Neural cell (in vitro differentiated cells): ENCODE data around the gene FOXS1. TPM values are rescaled to one million over a fixed set of nuclear protein-coding genes. Genes with fewer than 3 reads are reported as not detected.

Experiments
- H2AFZ ChIP-seq: fragments of 200-600, 300-800 bp; sonication (generic), shearing (Covaris generic); 2 replicates; pipeline ENCODE4 v1.6.0; 2014; ENCODE audit warnings: low read depth, mild to moderate bottlenecking, antibody characterized with exemption, low read length, moderate library complexity
- H3F3A ChIP-seq: fragments of 200-600 bp; shearing (Covaris generic); 2 replicates; pipeline ENCODE4 v1.6.1; 2016; ENCODE audit warnings: mild to moderate bottlenecking, moderate library complexity, mixed read lengths, antibody characterized with exemption, low read length; ENCODE audit not compliant: insufficient read depth, poor library complexity, severe bottlenecking
- H3K27ac ChIP-seq: fragments of 200-600, 300-800 bp; sonication (generic), shearing (Covaris generic); 2 replicates; pipeline ENCODE4 v1.5.1; 2014; ENCODE audit warnings: mild to moderate bottlenecking, low read length, moderate library complexity
- H3K27me3 ChIP-seq: fragments of 300-800, 200-600 bp; sonication (generic), shearing (Covaris generic); 2 replicates; pipeline ENCODE4 v1.6.0; 2014; ENCODE audit warnings: mild to moderate bottlenecking, low read depth, low read length, moderate library complexity; ENCODE audit not compliant: insufficient read depth
- H3K36me3 ChIP-seq: fragments of 300-800, 200-600 bp; sonication (generic), shearing (Covaris generic); 2 replicates; pipeline ENCODE4 v1.5.1; 2014; ENCODE audit warnings: mild to moderate bottlenecking, antibody characterized with exemption, low read length, moderate library complexity; ENCODE audit not compliant: insufficient read depth
- H3K4me2 ChIP-seq: fragments of 300-800, 200-600 bp; sonication (generic), shearing (Covaris generic); 2 replicates; pipeline ENCODE4 v1.6.0; 2014; ENCODE audit warnings: mild to moderate bottlenecking, low read length
- H3K4me3 ChIP-seq: fragments of 300-800, 200-600 bp; sonication (generic), shearing (Covaris generic); 2 replicates; pipeline ENCODE4 v1.5.1; 2014; ENCODE audit warnings: mild to moderate bottlenecking, low read length, moderate library complexity
- H3K79me2 ChIP-seq: fragments of 200-600 bp; shearing (Covaris generic); replicated peaks from 2 replicates; pipeline ENCODE4 v1.6.0; 2014; ENCODE audit warnings: mild to moderate bottlenecking, low read length, moderate library complexity; ENCODE audit not compliant: insufficient read depth
- H3K9ac ChIP-seq: fragments of 300-800, 200-600 bp; sonication (generic), shearing (Covaris generic); 2 replicates; pipeline ENCODE4 v1.6.1; 2016; ENCODE audit warnings: mild to moderate bottlenecking, low read length, mixed read lengths
- H3K9me2 ChIP-seq: fragments of 200-600 bp; shearing (Covaris generic); 2 replicates; pipeline ENCODE4 v1.6.1; 2016; ENCODE audit warnings: mild to moderate bottlenecking, low read length, mixed read lengths; ENCODE audit not compliant: insufficient read depth
- H3K9me3 ChIP-seq: fragments of 200-600, 300-800 bp; sonication (generic), shearing (Covaris generic); 2 replicates; pipeline ENCODE4 v1.6.1; 2016; ENCODE audit warnings: mild to moderate bottlenecking, mixed run types, low read length, moderate library complexity, mixed read lengths
- H4K20me1 ChIP-seq: fragments of 200-600 bp; shearing (Covaris generic); 2 replicates; pipeline ENCODE4 v1.6.1; 2016; ENCODE audit warnings: mild to moderate bottlenecking, mixed run types; ENCODE audit not compliant: insufficient read depth
- CTCF ChIP-seq: fragments of 450-650 bp; IDR thresholded peaks from 2 replicates; pipeline ENCODE4 v1.5.1; 2014; ENCODE audit warnings: antibody characterized with exemption, mild to moderate bottlenecking, moderate library complexity; ENCODE audit not compliant: poor library complexity, severe bottlenecking
- EP300 ChIP-seq: fragments of 450-650 bp; conservative IDR thresholded peaks from 2 replicates; pipeline ENCODE4 v1.6.1; 2014; ENCODE audit warnings: antibody characterized with exemption, mild to moderate bottlenecking, moderate library complexity; ENCODE audit not compliant: poor library complexity, severe bottlenecking
- EZH2 ChIP-seq: fragments of 200-600, 300-800 bp; shearing (Covaris generic), sonication (generic); IDR thresholded peaks from 2 replicates; pipeline ENCODE4 v1.6.1; 2014; ENCODE audit warnings: antibody characterized with exemption, low read length, borderline replicate concordance, mild to moderate bottlenecking; ENCODE audit not compliant: insufficient read depth, poor library complexity, severe bottlenecking
- MXI1 ChIP-seq: fragments of 450-650 bp; conservative IDR thresholded peaks from 2 replicates; pipeline ENCODE4 v1.6.1; 2014; ENCODE audit warnings: antibody characterized with exemption, mild to moderate bottlenecking; ENCODE audit not compliant: poor library complexity, severe bottlenecking
- POLR2AphosphoS5 ChIP-seq: IDR thresholded peaks from 2 replicates; pipeline ENCODE4 v1.6.1; 2012
- RAD21 ChIP-seq: fragments of 450-650 bp; conservative IDR thresholded peaks from 2 replicates; pipeline ENCODE4 v1.6.1; 2014; ENCODE audit warnings: antibody characterized with exemption, mild to moderate bottlenecking, moderate library complexity
- REST ChIP-seq: IDR thresholded peaks from 2 replicates; pipeline ENCODE4 v1.6.1; 2012; ENCODE audit warnings: borderline replicate concordance
- SMC3 ChIP-seq: fragments of 450-650 bp; conservative IDR thresholded peaks from 2 replicates; pipeline ENCODE4 v1.6.1; 2014; ENCODE audit warnings: antibody characterized with exemption, mild to moderate bottlenecking, moderate library complexity; ENCODE audit not compliant: poor library complexity
- TAF1 ChIP-seq: IDR thresholded peaks from 2 replicates; pipeline ENCODE4 v1.6.1; 2012; ENCODE audit warnings: low read depth
- polyA plus RNA-seq: library from polyadenylated mRNA; depleted of rRNA; stranded (reverse); fragments of >200 nt; gene quantifications from 2 replicates; pipeline ENCODE4 v1.2.3, GENCODE V29; 2014

The FOXS1 gene
- polyA plus RNA-seq, 1 donor from 2014 or later = not detected

- no peaks in the 10 kb centered on the region for H3K9me2 ChIP-seq
- H3K79me2 ChIP-seq = no peaks in the 10 kb centered on the region
- H4K20me1 ChIP-seq = no peaks in the 10 kb centered on the region
- no peak overlapping the region for H2AFZ ChIP-seq
- no peak overlapping the region for H3K27ac ChIP-seq
- H3K36me3 ChIP-seq = no peaks in the 10 kb centered on the region
- TF ChIP-seq MXI1 = no peak
- peak overlapping the region; percentile 75 for H3K4me3 ChIP-seq
- no peak overlapping the region for H3K9ac ChIP-seq
- H3F3A ChIP-seq = peaks cover 8% of the 10 kb centered on the region
- H3K4me2 ChIP-seq = no peak overlapping the region
- no peaks in the 10 kb centered on the region for H3K27me3 ChIP-seq
- no peaks in the 10 kb centered on the region for H3K9me3 ChIP-seq
Measured at GRCh38 chr20:31859998-31860380, 14.6 kb upstream of the FOXS1 start.

- Histone ChIP-seq H3K36me3 (no peaks in the 10 kb centered on the region), H3K27me3 (no peaks in the 10 kb centered on the region), H3K79me2 (no peaks in the 10 kb centered on the region), H3K9me3 (no peaks in the 10 kb centered on the region), H4K20me1 (no peaks in the 10 kb centered on the region), H3K4me2 (no peak overlapping the region), H3K9me2 (no peaks in the 10 kb centered on the region), H3K4me3 (no peak overlapping the region), H3K27ac (no peak overlapping the region), H3K9ac (no peak overlapping the region), H2AFZ (no peak overlapping the region), H3F3A (peaks cover 8% of the 10 kb centered on the region)
- TF ChIP-seq RAD21 (no peak), CTCF (no peak), EZH2 (no peak), TAF1 (no peak), MXI1 (no peak), POLR2AphosphoS5 (no peak), EP300 (no peak), REST (no peak), SMC3 (no peak)
Measured at GRCh38 chr20:31859266-31859997, 14.0 kb upstream of the FOXS1 start.

GRCh38 chr20:31858760-31859083 is 13.3 kb upstream of the FOXS1 start:
- no peaks in the 10 kb centered on the region for H3K27me3 ChIP-seq
- H3K9ac ChIP-seq = no peak overlapping the region
- no peak overlapping the region for H3K27ac ChIP-seq
- no peaks in the 10 kb centered on the region for H3K36me3 ChIP-seq
- H4K20me1 ChIP-seq = no peaks in the 10 kb centered on the region
- TF ChIP-seq EZH2 (no peak), REST (no peak), CTCF (no peak), SMC3 (no peak), RAD21 (no peak), EP300 (no peak), TAF1 (no peak), MXI1 (no peak), POLR2AphosphoS5 (no peak)
- H3K9me3 ChIP-seq = no peaks in the 10 kb centered on the region
- H3K4me3 ChIP-seq = no peak overlapping the region
- no peaks in the 10 kb centered on the region for H3K9me2 ChIP-seq
- peaks cover 8% of the 10 kb centered on the region for H3F3A ChIP-seq
- no peak overlapping the region for H2AFZ ChIP-seq
- no peaks in the 10 kb centered on the region for H3K79me2 ChIP-seq
- no peak overlapping the region for H3K4me2 ChIP-seq
